Keratinocyte (primary cell): ENCODE results near the gene G6PC2. TPM values are rescaled to one million over a fixed set of nuclear protein-coding genes. Genes with fewer than 3 reads are reported as not detected.

Experiments
- DNase-seq: peaks from one replicate; pipeline ENCODE4 v3.0.0-alpha.2; 2011; ENCODE audit warnings: low read depth, missing footprints, low spot score
- FAIRE-seq: peaks from 2 replicates; lab custom pipeline; 2011; peaks lifted over from hg19 to GRCh38; lab: Jason Lieb, UNC
- H2AFZ ChIP-seq: 2 replicates; pipeline ENCODE4 v1.6.0; 2012; ENCODE audit warnings: low read length, control low read depth, inconsistent platforms; ENCODE audit not compliant: control insufficient read depth
- H3K27ac ChIP-seq: 2 replicates; pipeline ENCODE4 v1.5.1; 2011; ENCODE audit warnings: low read length; ENCODE audit not compliant: control insufficient read depth, insufficient read depth
- H3K27me3 ChIP-seq: 3 replicates; pipeline ENCODE4 v1.6.0; 2011; ENCODE audit warnings: low read length; ENCODE audit not compliant: control insufficient read depth, insufficient read depth; ENCODE audit errors: extremely low read depth
- H3K36me3 ChIP-seq, 2 experiments: 2 replicates in 1 of 2; 3 replicates in 1 of 2; pipeline ENCODE4 v1.5.1; 2011; ENCODE audit warnings: low read length in 2 of 2, mild to moderate bottlenecking in 1 of 2; ENCODE audit not compliant: control insufficient read depth in 2 of 2, insufficient read depth in 2 of 2; ENCODE audit errors: extremely low read depth in 1 of 2
- H3K4me1 ChIP-seq: 3 replicates; pipeline ENCODE4 v1.5.1; 2011; ENCODE audit warnings: low read length; ENCODE audit not compliant: control insufficient read depth, insufficient read depth; ENCODE audit errors: extremely low read depth
- H3K4me2 ChIP-seq: 3 replicates; pipeline ENCODE4 v1.6.0; 2011; ENCODE audit warnings: low read depth, low read length; ENCODE audit not compliant: control insufficient read depth, insufficient read depth; ENCODE audit errors: extremely low read depth
- H3K4me3 ChIP-seq, 3 experiments: fragments of 200-600 bp in 1 of 3; sonication (generic) in 1 of 3; 2 replicates in 2 of 3; 3 replicates in 1 of 3; pipeline ENCODE4 v1.5.1; 2011 to 2016; ENCODE audit warnings: low read length in 3 of 3, mild to moderate bottlenecking in 3 of 3, control low read depth in 2 of 3, inconsistent platforms in 1 of 3, low read depth in 1 of 3, mixed read lengths in 1 of 3, mixed run types in 1 of 3, moderate library complexity in 1 of 3; ENCODE audit not compliant: control insufficient read depth in 2 of 3, insufficient read depth in 2 of 3; ENCODE audit errors: extremely low read depth in 1 of 3
- H3K79me2 ChIP-seq: 2 replicates; pipeline ENCODE4 v1.6.0; 2012; ENCODE audit warnings: low read length; ENCODE audit not compliant: control insufficient read depth, insufficient read depth
- H3K9ac ChIP-seq: 3 replicates; pipeline ENCODE4 v1.6.0; 2011; ENCODE audit warnings: low read length; ENCODE audit not compliant: control insufficient read depth, insufficient read depth; ENCODE audit errors: extremely low read depth
- H3K9me1 ChIP-seq: 3 replicates; pipeline ENCODE4 v1.6.0; 2011; ENCODE audit warnings: low read length; ENCODE audit not compliant: control insufficient read depth, insufficient read depth; ENCODE audit errors: extremely low read depth
- H3K9me3 ChIP-seq: 2 replicates; pipeline ENCODE4 v1.5.1; 2012; ENCODE audit warnings: low read depth, low read length; ENCODE audit not compliant: control insufficient read depth
- H4K20me1 ChIP-seq: 3 replicates; pipeline ENCODE4 v1.6.0; 2011; ENCODE audit warnings: low read length; ENCODE audit not compliant: control insufficient read depth, insufficient read depth; ENCODE audit errors: extremely low read depth
- EZH2 ChIP-seq: IDR thresholded peaks from one replicate; pipeline ENCODE4 v1.6.1; 2012; ENCODE audit warnings: inconsistent platforms, mild to moderate bottlenecking, low read length, moderate library complexity
- dilution Hi-C: fragments of 300-500 bp; cut with MboI; formaldehyde crosslinking; loops from one replicate; pipeline ENCODE4 v1.7.0; 2020; ENCODE audit warnings: low sequenced_read_pairs; ENCODE audit not compliant: extremely low pct_ligation_motif_present
- polyA plus RNA-seq, 5 experiments: library from polyadenylated mRNA; depleted of rRNA in 3 of 5; stranded (reverse) in 3 of 5; stranded (forward) in 1 of 5; unstranded in 1 of 5; fragments of >200 nt; gene quantifications; 1 replicate in 1 of 5; 2 replicates in 3 of 5; 3 replicates in 1 of 5; pipeline versions ENCODE4 v1.2.1 to v1.2.3, GENCODE V29; 2011 to 2012; ENCODE audit warnings: missing spikeins in 2 of 5, low read depth in 1 of 5, low replicate concordance in 1 of 5
- TF ChIP-seq, protein P1 (sequence below), 3 experiments: IDR thresholded peaks in 1 of 3; conservative IDR thresholded peaks in 1 of 3; optimal IDR thresholded peaks in 1 of 3; 2 replicates in 2 of 3; 3 replicates in 1 of 3; pipeline versions ENCODE3 to v1.5.1; 2011; ENCODE audit warnings: low read length in 3 of 3, mild to moderate bottlenecking in 3 of 3, moderate library complexity in 2 of 3, control low read depth in 1 of 3, inconsistent platforms in 1 of 3; ENCODE audit not compliant: insufficient read depth in 2 of 3; ENCODE audit errors: extremely low read depth in 1 of 3

The G6PC2 gene
- polyA plus RNA-seq, 1 donor (not counting 4 experiments of a cell fraction or from before 2014, with no cell fraction given), result not detected

DNA sequence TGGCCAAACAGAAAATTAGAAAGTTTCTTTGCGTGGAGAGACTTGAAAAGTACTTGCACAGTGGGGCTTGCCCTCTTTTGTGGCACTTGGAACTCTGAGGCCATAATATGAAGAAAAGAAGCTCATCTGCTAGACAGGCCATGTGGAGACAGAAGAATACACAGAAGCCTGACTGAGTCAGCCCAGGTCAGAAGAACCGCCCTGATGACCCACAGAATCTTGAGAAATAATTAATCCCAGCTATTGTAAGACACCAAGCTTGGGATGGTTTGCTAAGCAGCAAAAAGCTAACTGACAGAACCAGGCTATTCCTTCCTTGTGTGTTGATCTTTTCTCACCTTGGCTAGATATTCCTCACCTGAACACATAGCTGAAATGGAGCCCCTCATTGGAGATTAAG, 33.7 kb downstream of the G6PC2 start:
- Histone ChIP-seq H3K79me2 (no peaks in the 10 kb centered on the region), H4K20me1 (no peaks in the 10 kb centered on the region), H3K36me3 (no peaks in the 10 kb centered on the region), H3K27me3 (peaks cover 4% of the 10 kb centered on the region), H3K9ac (no peak overlapping the region), H2AFZ (no peak overlapping the region), H3K4me2 (no peak overlapping the region), H3K4me1 (no peaks in the 10 kb centered on the region), H3K27ac (no peak overlapping the region), H3K4me3 (no peak overlapping the region), H3K9me1 (no peaks in the 10 kb centered on the region), H3K9me3 (no peaks in the 10 kb centered on the region)
- dilution Hi-C loops, result no loop called here
- DNase-seq, result no peak
- TF ChIP-seq, protein P1, sequence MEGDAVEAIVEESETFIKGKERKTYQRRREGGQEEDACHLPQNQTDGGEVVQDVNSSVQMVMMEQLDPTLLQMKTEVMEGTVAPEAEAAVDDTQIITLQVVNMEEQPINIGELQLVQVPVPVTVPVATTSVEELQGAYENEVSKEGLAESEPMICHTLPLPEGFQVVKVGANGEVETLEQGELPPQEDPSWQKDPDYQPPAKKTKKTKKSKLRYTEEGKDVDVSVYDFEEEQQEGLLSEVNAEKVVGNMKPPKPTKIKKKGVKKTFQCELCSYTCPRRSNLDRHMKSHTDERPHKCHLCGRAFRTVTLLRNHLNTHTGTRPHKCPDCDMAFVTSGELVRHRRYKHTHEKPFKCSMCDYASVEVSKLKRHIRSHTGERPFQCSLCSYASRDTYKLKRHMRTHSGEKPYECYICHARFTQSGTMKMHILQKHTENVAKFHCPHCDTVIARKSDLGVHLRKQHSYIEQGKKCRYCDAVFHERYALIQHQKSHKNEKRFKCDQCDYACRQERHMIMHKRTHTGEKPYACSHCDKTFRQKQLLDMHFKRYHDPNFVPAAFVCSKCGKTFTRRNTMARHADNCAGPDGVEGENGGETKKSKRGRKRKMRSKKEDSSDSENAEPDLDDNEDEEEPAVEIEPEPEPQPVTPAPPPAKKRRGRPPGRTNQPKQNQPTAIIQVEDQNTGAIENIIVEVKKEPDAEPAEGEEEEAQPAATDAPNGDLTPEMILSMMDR (optimal IDR thresholded peaks at IDR 0.05 in 1 of 3, IDR thresholded peaks at IDR 0.05 in 1 of 3, conservative IDR thresholded peaks at IDR 0.05 in 1 of 3; ENCODE audit: extremely low read depth in 1 of 3, insufficient read depth in 2 of 3, low read length in 3 of 3), result no peak
- no peak for TF ChIP-seq EZH2
- FAIRE-seq, result no peak

DNA sequence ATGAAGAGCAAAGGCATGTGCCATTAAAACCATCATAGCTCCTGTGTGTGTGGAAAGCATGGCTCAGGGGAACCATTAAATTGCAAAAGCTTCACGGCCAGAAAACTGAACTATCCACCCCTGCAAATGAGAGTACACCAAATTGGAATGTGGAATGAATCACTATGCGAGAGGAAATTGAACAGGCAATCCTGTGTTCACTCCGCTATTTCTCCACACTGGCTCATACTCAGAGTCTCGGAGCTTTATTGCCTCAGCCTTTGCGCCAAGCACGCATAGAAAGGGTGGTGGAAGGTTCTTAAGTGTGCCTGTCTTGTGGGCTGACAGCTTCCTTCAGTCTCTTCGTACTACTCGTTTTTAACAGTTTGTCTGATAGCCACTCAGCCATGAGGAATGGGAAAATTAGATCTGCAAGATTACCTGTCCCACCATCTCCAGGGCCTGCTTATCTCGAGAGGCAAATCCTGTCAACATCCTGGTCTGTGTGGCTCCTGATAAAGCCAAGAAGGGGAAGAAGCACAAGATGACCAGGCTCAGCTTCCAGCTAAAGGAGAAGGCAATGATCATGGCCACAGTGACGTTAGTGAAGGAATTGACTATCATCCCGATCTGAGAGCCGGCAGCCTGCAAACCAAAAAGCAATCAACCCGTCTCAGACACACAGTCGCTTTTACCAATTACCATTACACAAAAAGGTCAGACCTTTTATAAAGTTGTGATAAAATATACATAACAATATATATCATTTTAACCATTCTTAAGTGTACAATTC, 34.9 kb downstream of the G6PC2 start:
- no peaks in the 10 kb centered on the region for H4K20me1 ChIP-seq
- H3K4me3 ChIP-seq, result no peak overlapping the region
- no peaks in the 10 kb centered on the region for H3K36me3 ChIP-seq
- H3K79me2 ChIP-seq, result no peaks in the 10 kb centered on the region
- no peak for DNase-seq
- no peak for TF ChIP-seq EZH2
- TF ChIP-seq, protein P1 (optimal IDR thresholded peaks at IDR 0.05 in 1 of 3, IDR thresholded peaks at IDR 0.05 in 1 of 3, conservative IDR thresholded peaks at IDR 0.05 in 1 of 3; ENCODE audit: extremely low read depth in 1 of 3, insufficient read depth in 2 of 3, low read length in 3 of 3), result no peak
- no peaks in the 10 kb centered on the region for H3K4me1 ChIP-seq
- no peak for FAIRE-seq
- no peak overlapping the region for H3K9ac ChIP-seq
- no peaks in the 10 kb centered on the region for H3K9me1 ChIP-seq
- no peak overlapping the region for H3K4me2 ChIP-seq
- H3K9me3 ChIP-seq, result no peaks in the 10 kb centered on the region
- H2AFZ ChIP-seq, result no peak overlapping the region
- H3K27ac ChIP-seq, result no peak overlapping the region
- dilution Hi-C loops, result no loop called here
- H3K27me3 ChIP-seq, result no peaks in the 10 kb centered on the region
